Measurements from ENCODE around the gene BICD2. TPM values are rescaled to one million over a fixed set of nuclear protein-coding genes. Genes with fewer than 3 reads are reported as not detected.

BICD2 gene
- total RNA-seq, 1 donor from 2014 or later = 37.3 TPM

- intact Hi-C loops (cut with micrococcal nuclease) = no loop called here
- no peak for DNase-seq
- Histone ChIP-seq H3K36me3 (peaks cover 62% of the 10 kb centered on the region), H3K27me3 (ENCODE audit: low read depth) (no peaks in the 10 kb centered on the region), H3K4me3 (no peak overlapping the region), H3K4me1 (peaks cover 24% of the 10 kb centered on the region), H3K27ac (replicated peaks) (no peak overlapping the region), H3K9me3 (replicated peaks) (no peaks in the 10 kb centered on the region)
- no peak for TF ChIP-seq CTCF (IDR thresholded peaks at IDR 0.05; ENCODE audit: borderline replicate concordance)
Observed at GRCh38 chr9:92720807-92721535, 43.7 kb downstream of the BICD2 start.

- H3K9me3 ChIP-seq (replicated peaks) = no peaks in the 10 kb centered on the region
- H3K4me1 ChIP-seq = peaks cover 24% of the 10 kb centered on the region
- H3K4me3 ChIP-seq = no peak overlapping the region
- intact Hi-C loops (cut with micrococcal nuclease) = no loop called here
- H3K36me3 ChIP-seq = peaks cover 64% of the 10 kb centered on the region
- no peak for DNase-seq
- H3K27me3 ChIP-seq (ENCODE audit: low read depth) = no peaks in the 10 kb centered on the region
- no peak for TF ChIP-seq CTCF (IDR thresholded peaks at IDR 0.05; ENCODE audit: borderline replicate concordance)
- no peak overlapping the region for H3K27ac ChIP-seq (replicated peaks)
Observed at GRCh38 chr9:92720209-92720765, 44.3 kb downstream of the BICD2 start.

GRCh38 chr9:92719028-92719647 is 45.5 kb downstream of the BICD2 start:
- no peak overlapping the region for H3K4me3 ChIP-seq
- H3K36me3 ChIP-seq = peaks cover 75% of the 10 kb centered on the region
- intact Hi-C loops (cut with micrococcal nuclease) = loop anchor here (5.0 kb wide), 1 partner anchor 73 kb away; no protein-coding TSS in a partner anchor
- H3K4me1 ChIP-seq = peaks cover 25% of the 10 kb centered on the region
- DNase-seq = no peak
- TF ChIP-seq CTCF (IDR thresholded peaks at IDR 0.05; ENCODE audit: borderline replicate concordance) = no peak
- H3K9me3 ChIP-seq (replicated peaks) = no peaks in the 10 kb centered on the region
- H3K27ac ChIP-seq (replicated peaks) = no peak overlapping the region
- no peaks in the 10 kb centered on the region for H3K27me3 ChIP-seq (ENCODE audit: low read depth)

GRCh38 chr9:92718086-92719001 is 46.3 kb downstream of the BICD2 start:
- H3K36me3 ChIP-seq = peaks cover 83% of the 10 kb centered on the region
- intact Hi-C loops (cut with micrococcal nuclease) = loop anchor here (5.0 kb wide), 1 partner anchor 74 kb away; no protein-coding TSS in a partner anchor
- H3K27me3 ChIP-seq (ENCODE audit: low read depth) = no peaks in the 10 kb centered on the region
- H3K27ac ChIP-seq (replicated peaks) = no peak overlapping the region
- peaks cover 25% of the 10 kb centered on the region for H3K4me1 ChIP-seq
- no peaks in the 10 kb centered on the region for H3K9me3 ChIP-seq (replicated peaks)
- no peak for TF ChIP-seq CTCF (IDR thresholded peaks at IDR 0.05; ENCODE audit: borderline replicate concordance)
- no peak overlapping the region for H3K4me3 ChIP-seq
- no peak for DNase-seq

Data from left ventricle myocardium inferior (tissue), 1 donor.